Pulmonary artery endothelial cell (primary cell): Measurements from ENCODE around the gene TIAM2. TPM values are rescaled to one million over a fixed set of nuclear protein-coding genes. Genes with fewer than 3 reads are reported as not detected.

ENCODE experiments used
- DNase-seq: peaks from one replicate; pipeline ENCODE4 v3.0.0-alpha.2; 2011; ENCODE audit warnings: low read depth, low spot score
- total RNA-seq: library from RNA; depleted of rRNA; stranded (reverse); fragments of >200 nt; gene quantifications from 2 replicates; pipeline ENCODE4 v1.2.3, GENCODE V29; 2014

The TIAM2 gene
- total RNA-seq, 1 donor from 2014 or later: 10.9 TPM

- no peak for DNase-seq
These were observed 66.3 kb downstream of the TIAM2 start for GRCh38 chr6:155061381-155061780.

GRCh38 chr6:155062866-155063341 lies 67.8 kb downstream of the TIAM2 start:
- no peak for DNase-seq

- no peak for DNase-seq
These were observed 69.2 kb downstream of the TIAM2 start for GRCh38 chr6:155064303-155064702.

- no peak for DNase-seq
These were observed 71.2 kb downstream of the TIAM2 start for GRCh38 chr6:155066361-155066760.

- no peak for DNase-seq
These were observed 72.0 kb downstream of the TIAM2 start for GRCh38 chr6:155066921-155067680.

GRCh38 chr6:155067956-155068615 lies 73.0 kb downstream of the TIAM2 start:
- no peak for DNase-seq

- no peak for DNase-seq
These were observed 74.4 kb downstream of the TIAM2 start for GRCh38 chr6:155069543-155069942.

GRCh38 chr6:155075930-155076695 lies 81.0 kb downstream of the TIAM2 start:
- DNase-seq: no peak

- DNase-seq: no peak
These were observed 82.2 kb downstream of the TIAM2 start for GRCh38 chr6:155077331-155077730.

GRCh38 chr6:155077784-155078183 lies 82.7 kb downstream of the TIAM2 start:
- DNase-seq: no peak

- no peak for DNase-seq
These were observed 83.2 kb downstream of the TIAM2 start for GRCh38 chr6:155078331-155078745.

GRCh38 chr6:155079985-155080452 lies 84.9 kb downstream of the TIAM2 start:
- peak; percentile 51 for DNase-seq

- DNase-seq: peak; percentile 17
These were observed 86.0 kb downstream of the TIAM2 start for GRCh38 chr6:155080881-155081845.

GRCh38 chr6:155084431-155085123 lies 89.5 kb downstream of the TIAM2 start:
- DNase-seq: no peak

- no peak for DNase-seq
These were observed 90.6 kb downstream of the TIAM2 start for GRCh38 chr6:155085582-155086257.

GRCh38 chr6:155088856-155089255 lies 93.7 kb downstream of the TIAM2 start:
- no peak for DNase-seq

- DNase-seq: no peak
These were observed 94.6 kb downstream of the TIAM2 start for GRCh38 chr6:155089746-155090145.

- DNase-seq: no peak
These were observed 95.1 kb downstream of the TIAM2 start for GRCh38 chr6:155090166-155090565.

GRCh38 chr6:155091756-155092155 lies 96.6 kb downstream of the TIAM2 start:
- no peak for DNase-seq

- DNase-seq: no peak
These were observed 98.3 kb downstream of the TIAM2 start for GRCh38 chr6:155093430-155093829.
